ENCODE results near the gene PNLDC1.
A peak's percentile ranks its signal among the peaks of the same experiment; 100 is the strongest.

Gene PNLDC1

GRCh38 chr6:159800141-159800865 lies at the start of gene PNLDC1:
TSS of gene PNLDC1 (plus strand) at chr6:159800276. CDS start at chr6:159800308, 32 bp downstream.
- peaks cover 29% of the 10 kb centered on the region for H3K36me3 ChIP-seq (ENCODE audit: insufficient read depth, low read length)
- no peak within 1 kb of the TSS for H3K9ac ChIP-seq (ENCODE audit: low read length)
- H3K9me3 ChIP-seq (ENCODE audit: low read length): no peaks in the 10 kb centered on the region
- no peaks in the 10 kb centered on the region for H3K27me3 ChIP-seq (ENCODE audit: control insufficient read depth in 1 of 2, insufficient read depth in 2 of 2, low read length in 2 of 2)
- no peak within 1 kb of the TSS for H3K27ac ChIP-seq (ENCODE audit: low read depth, low read length)
- no peak within 1 kb of the TSS for H3K4me3 ChIP-seq (ENCODE audit: low read depth in 1 of 2, low read length in 2 of 2)
- no peaks in the 10 kb centered on the region for H3K4me1 ChIP-seq (ENCODE audit: insufficient read depth, low read length)

- Histone ChIP-seq H3K36me3 (ENCODE audit: insufficient read depth, low read length) (peaks cover 57% of the 10 kb centered on the region), H3K4me3 (ENCODE audit: low read depth in 1 of 2, low read length in 2 of 2) (no peak overlapping the region), H3K9me3 (ENCODE audit: low read length) (no peaks in the 10 kb centered on the region), H3K27ac (ENCODE audit: low read depth, low read length) (no peak overlapping the region), H3K9ac (ENCODE audit: low read length) (no peak overlapping the region), H3K4me1 (ENCODE audit: insufficient read depth, low read length) (no peaks in the 10 kb centered on the region), H3K27me3 (ENCODE audit: control insufficient read depth in 1 of 2, insufficient read depth in 2 of 2, low read length in 2 of 2) (no peaks in the 10 kb centered on the region)
Observed at GRCh38 chr6:159751448-159751847, 48.6 kb upstream of the PNLDC1 start.

DNA sequence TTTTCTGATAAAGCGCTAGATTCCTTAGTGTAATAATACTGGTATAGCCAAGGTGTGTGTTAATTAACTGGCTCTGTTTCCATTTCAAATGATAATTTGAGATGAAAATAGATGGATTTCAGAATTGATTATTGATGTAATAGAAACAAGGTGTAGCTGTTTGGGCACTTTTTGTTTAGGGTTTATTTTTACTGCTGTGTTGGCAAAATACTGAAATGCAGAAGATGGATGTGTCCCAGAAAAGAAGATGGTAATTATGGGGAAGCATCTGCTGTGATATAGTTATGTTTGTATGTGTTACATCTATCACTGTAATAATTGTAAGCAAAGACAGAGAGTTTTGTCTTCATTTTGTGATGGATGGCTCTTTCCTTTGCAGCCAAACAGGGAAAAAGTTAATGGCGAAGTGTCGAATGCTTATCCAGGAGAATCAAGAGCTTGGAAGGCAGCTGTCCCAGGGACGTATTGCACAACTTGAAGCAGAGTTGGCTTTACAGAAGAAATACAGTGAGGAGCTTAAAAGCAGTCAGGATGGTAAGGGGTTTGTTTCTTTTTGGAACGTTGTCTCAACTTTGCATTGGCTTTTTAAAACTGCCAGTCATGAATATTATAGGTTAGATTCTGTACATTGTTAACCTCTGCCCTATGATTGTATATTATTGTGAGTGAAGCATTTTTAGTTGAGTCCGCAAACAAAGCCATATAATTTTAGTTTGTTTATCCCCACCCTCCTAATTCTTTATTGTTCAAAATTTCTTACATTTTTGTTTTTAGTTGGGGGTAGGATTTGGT lies 46.8 kb upstream of the PNLDC1 start:
- no peaks in the 10 kb centered on the region for H3K27me3 ChIP-seq (ENCODE audit: control insufficient read depth in 1 of 2, insufficient read depth in 2 of 2, low read length in 2 of 2)

DNA sequence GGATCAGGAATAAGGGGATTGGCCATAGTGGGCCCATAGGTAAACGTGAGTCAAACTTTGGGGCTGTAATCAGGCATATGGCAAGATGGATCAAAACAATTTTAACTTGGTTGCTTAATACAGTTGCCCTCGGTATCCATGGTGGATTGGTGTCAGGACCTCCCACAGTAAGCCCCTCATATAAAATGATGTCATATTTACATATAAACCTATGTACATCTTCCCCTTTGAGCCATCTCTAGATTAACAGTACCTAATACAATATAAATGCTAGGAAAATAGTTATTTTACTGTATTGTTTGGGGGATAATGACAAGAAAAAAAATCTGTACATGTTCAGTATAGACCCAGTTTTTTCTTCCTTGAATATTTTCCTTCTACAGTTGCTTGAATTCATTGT lies 45.7 kb upstream of the PNLDC1 start:
- Histone ChIP-seq H3K9me3 (ENCODE audit: low read length) (no peaks in the 10 kb centered on the region), H3K27me3 (ENCODE audit: control insufficient read depth in 1 of 2, insufficient read depth in 2 of 2, low read length in 2 of 2) (no peaks in the 10 kb centered on the region), H3K27ac (ENCODE audit: low read depth, low read length) (no peak overlapping the region), H3K4me3 (ENCODE audit: low read depth in 1 of 2, low read length in 2 of 2) (no peak overlapping the region), H3K9ac (ENCODE audit: low read length) (no peak overlapping the region), H3K36me3 (ENCODE audit: insufficient read depth, low read length) (peaks cover 64% of the 10 kb centered on the region), H3K4me1 (ENCODE audit: insufficient read depth, low read length) (no peaks in the 10 kb centered on the region)

More for the DNA sequence above, 46.8 kb upstream of the PNLDC1 start:
- Histone ChIP-seq H3K36me3 (ENCODE audit: insufficient read depth, low read length) (peaks cover 67% of the 10 kb centered on the region), H3K27ac (ENCODE audit: low read depth, low read length) (no peak overlapping the region), H3K4me3 (ENCODE audit: low read depth in 1 of 2, low read length in 2 of 2) (no peak overlapping the region), H3K9ac (ENCODE audit: low read length) (no peak overlapping the region), H3K4me1 (ENCODE audit: insufficient read depth, low read length) (no peaks in the 10 kb centered on the region), H3K9me3 (ENCODE audit: low read length) (no peaks in the 10 kb centered on the region)

DNA sequence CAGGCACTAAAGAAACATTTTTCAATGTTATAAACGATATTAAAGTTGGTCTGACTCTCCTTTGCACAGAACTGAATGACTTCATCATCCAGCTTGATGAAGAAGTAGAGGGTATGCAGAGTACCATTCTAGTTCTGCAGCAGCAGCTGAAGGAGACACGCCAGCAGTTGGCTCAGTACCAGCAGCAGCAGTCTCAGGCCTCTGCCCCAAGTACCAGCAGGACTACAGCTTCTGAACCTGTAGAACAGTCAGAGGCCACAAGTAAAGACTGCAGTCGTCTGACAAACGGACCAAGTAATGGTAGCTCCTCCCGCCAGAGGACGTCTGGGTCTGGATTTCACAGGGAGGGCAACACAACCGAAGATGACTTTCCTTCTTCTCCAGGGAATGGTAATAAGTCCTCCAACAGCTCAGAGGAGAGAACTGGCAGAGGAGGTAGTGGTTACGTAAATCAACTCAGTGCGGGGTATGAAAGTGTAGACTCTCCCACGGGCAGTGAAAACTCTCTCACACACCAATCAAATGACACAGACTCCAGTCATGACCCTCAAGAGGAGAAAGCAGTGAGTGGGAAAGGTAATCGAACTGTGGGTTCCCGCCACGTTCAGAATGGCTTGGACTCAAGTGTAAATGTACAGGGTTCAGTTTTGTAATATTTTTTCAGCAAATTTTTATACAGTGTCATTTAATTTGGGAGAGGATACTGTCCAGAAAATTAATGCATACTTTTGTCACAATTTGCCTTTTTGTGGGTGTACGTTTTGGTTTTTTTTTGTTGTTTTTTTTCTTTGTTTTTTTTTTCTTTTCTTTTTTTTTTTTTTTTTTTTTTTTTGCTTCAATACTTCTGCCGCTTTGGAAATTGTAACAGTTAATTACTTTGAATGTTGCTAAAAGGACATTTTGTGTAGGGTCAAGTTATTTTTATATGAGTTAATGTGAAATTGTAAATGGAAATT lies 44.8 kb upstream of the PNLDC1 start:
- Histone ChIP-seq H3K9ac (ENCODE audit: low read length) (no peak overlapping the region), H3K36me3 (ENCODE audit: insufficient read depth, low read length) (peaks cover 64% of the 10 kb centered on the region), H3K27me3 (ENCODE audit: control insufficient read depth in 1 of 2, insufficient read depth in 2 of 2, low read length in 2 of 2) (no peaks in the 10 kb centered on the region)

DNA sequence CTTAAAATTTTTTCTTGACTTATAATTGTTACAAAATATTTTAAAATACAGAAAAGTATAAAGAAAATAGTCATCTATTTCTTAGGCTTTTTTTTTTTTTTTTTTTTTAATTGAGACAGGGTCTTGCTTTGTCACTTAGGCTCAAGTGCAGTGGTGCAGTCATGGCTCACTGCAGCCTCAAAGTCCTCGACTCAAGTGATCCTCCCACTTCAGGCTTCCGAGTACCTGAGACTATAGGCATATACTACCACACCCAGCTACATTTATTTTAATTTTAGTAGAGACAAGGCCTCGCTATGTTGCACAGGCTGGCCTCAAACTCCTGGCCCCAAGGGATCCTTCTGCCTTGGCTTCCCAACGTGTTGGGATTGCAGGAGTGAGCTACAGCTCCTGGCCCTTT lies 43.6 kb upstream of the PNLDC1 start:
- Histone ChIP-seq H3K9me3 (ENCODE audit: low read length) (no peaks in the 10 kb centered on the region), H3K27ac (ENCODE audit: low read depth, low read length) (no peak overlapping the region), H3K27me3 (ENCODE audit: control insufficient read depth in 1 of 2, insufficient read depth in 2 of 2, low read length in 2 of 2) (no peaks in the 10 kb centered on the region), H3K4me3 (ENCODE audit: low read depth in 1 of 2, low read length in 2 of 2) (no peak overlapping the region), H3K9ac (ENCODE audit: low read length) (no peak overlapping the region), H3K36me3 (ENCODE audit: insufficient read depth, low read length) (peaks cover 62% of the 10 kb centered on the region), H3K4me1 (ENCODE audit: insufficient read depth, low read length) (peaks cover 10% of the 10 kb centered on the region)

More for the DNA sequence above, 44.8 kb upstream of the PNLDC1 start:
- Histone ChIP-seq H3K27ac (ENCODE audit: low read depth, low read length) (no peak overlapping the region), H3K4me3 (ENCODE audit: low read depth in 1 of 2, low read length in 2 of 2) (no peak overlapping the region), H3K4me1 (ENCODE audit: insufficient read depth, low read length) (no peaks in the 10 kb centered on the region), H3K9me3 (ENCODE audit: low read length) (no peaks in the 10 kb centered on the region)

GRCh38 chr6:159758031-159759001 lies 41.8 kb upstream of the PNLDC1 start:
- Histone ChIP-seq H3K27me3 (ENCODE audit: control insufficient read depth in 1 of 2, insufficient read depth in 2 of 2, low read length in 2 of 2) (no peaks in the 10 kb centered on the region), H3K4me1 (ENCODE audit: insufficient read depth, low read length) (peaks cover 18% of the 10 kb centered on the region), H3K4me3 (ENCODE audit: low read depth in 1 of 2, low read length in 2 of 2) (no peak overlapping the region), H3K9ac (ENCODE audit: low read length) (no peak overlapping the region), H3K27ac (ENCODE audit: low read depth, low read length) (no peak overlapping the region), H3K36me3 (ENCODE audit: insufficient read depth, low read length) (peaks cover 44% of the 10 kb centered on the region), H3K9me3 (ENCODE audit: low read length) (no peaks in the 10 kb centered on the region)

DNA sequence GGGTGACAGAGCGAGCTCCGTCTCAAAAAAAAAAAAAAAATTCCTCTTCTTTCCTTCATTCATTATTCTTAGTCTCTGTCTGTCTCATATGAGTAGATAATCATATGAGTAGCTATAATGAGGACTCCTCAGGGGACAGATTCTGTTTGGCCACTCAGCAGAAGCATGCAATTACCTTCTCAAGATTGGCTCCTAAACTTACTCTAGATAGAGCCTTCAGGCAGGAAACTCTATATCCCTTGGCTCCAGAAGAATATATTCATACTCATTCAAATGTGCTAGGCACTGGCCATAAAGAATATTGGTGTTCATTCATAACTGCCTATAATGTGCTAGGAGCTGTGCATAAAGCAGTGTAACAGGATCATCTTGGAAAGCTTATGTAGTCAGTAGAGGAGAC lies 40.4 kb upstream of the PNLDC1 start:
- Histone ChIP-seq H3K4me1 (ENCODE audit: insufficient read depth, low read length) (peaks cover 18% of the 10 kb centered on the region), H3K27ac (ENCODE audit: low read depth, low read length) (no peak overlapping the region), H3K36me3 (ENCODE audit: insufficient read depth, low read length) (peaks cover 34% of the 10 kb centered on the region)

DNA sequence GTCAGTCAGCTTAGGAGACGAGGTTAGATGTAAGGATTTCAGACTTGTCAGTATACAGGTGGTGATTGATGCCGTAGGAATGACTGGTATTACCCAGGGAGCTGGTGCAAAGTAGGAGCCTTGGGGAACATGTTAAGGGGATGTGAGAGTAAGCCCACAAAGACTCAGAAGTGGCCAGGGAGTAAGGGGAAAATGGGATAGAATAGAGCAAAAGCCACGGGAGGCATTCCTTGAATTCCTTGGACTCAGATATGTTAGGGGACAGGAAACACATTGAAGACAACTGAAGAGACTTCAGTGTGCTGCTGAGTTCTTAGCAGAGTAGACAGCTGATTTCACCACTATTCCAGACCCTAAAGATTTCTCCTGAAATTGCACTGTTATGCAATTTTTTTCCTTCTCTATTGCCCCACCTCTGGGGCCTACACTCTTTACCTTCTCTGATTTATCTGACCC lies 39.4 kb upstream of the PNLDC1 start:
- peak overlapping the region; percentile 91 for H3K9ac ChIP-seq (ENCODE audit: low read length)
- peak overlapping the region; percentile 59 to 95 for H3K4me3 ChIP-seq (ENCODE audit: low read depth in 1 of 2, low read length in 2 of 2)
- H3K9me3 ChIP-seq (ENCODE audit: low read length): no peaks in the 10 kb centered on the region
- H3K4me1 ChIP-seq (ENCODE audit: insufficient read depth, low read length): peaks cover 18% of the 10 kb centered on the region
- no peaks in the 10 kb centered on the region for H3K27me3 ChIP-seq (ENCODE audit: control insufficient read depth in 1 of 2, insufficient read depth in 2 of 2, low read length in 2 of 2)
- peak overlapping the region; percentile 93 for H3K27ac ChIP-seq (ENCODE audit: low read depth, low read length)
- peaks cover 26% of the 10 kb centered on the region for H3K36me3 ChIP-seq (ENCODE audit: insufficient read depth, low read length)

More for the DNA sequence above, 40.4 kb upstream of the PNLDC1 start:
- Histone ChIP-seq H3K4me3 (ENCODE audit: low read depth in 1 of 2, low read length in 2 of 2) (no peak overlapping the region), H3K9ac (ENCODE audit: low read length) (no peak overlapping the region), H3K27me3 (ENCODE audit: control insufficient read depth in 1 of 2, insufficient read depth in 2 of 2, low read length in 2 of 2) (no peaks in the 10 kb centered on the region), H3K9me3 (ENCODE audit: low read length) (no peaks in the 10 kb centered on the region)

DNA sequence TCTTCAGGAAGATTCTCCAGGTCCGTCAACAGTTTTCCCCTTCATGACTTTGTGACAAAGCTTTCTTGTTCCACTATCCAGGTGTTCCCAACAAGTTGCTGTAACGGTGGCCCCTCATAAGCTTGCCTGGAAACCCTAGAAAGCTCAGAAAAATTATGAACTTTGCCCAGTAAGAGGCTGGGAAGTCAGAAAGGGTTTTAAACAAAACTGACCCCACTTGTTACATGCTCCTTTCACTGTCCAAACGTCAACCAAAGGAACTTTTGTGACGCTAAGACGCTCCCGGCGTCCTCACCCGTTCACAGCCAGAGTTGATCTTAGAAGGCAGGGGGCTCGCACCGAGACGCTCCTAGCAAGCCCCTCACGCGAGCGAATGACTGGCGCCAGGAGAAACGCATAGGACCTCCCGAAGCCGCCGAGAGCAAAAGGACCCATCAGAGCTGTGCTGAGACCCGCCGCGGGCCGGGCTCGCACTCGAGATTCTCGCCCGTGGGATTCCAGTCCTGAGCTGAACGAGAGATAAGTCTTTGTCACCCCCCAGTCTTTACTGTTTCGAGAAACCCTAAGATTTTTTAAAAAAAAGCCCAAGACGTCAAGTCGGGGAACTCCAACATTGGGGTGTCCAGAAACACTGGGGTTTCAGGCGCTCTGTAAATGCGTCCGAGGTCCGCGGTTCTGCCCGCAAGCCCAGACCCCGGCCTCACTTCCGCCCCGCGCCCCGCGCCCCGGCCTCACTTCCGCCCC lies 38.8 kb upstream of the PNLDC1 start:
- Histone ChIP-seq H3K4me1 (ENCODE audit: insufficient read depth, low read length) (peaks cover 18% of the 10 kb centered on the region), H3K27me3 (ENCODE audit: control insufficient read depth in 1 of 2, insufficient read depth in 2 of 2, low read length in 2 of 2) (no peaks in the 10 kb centered on the region), H3K4me3 (ENCODE audit: low read depth in 1 of 2, low read length in 2 of 2) (peak overlapping the region; percentile 59 to 95), H3K36me3 (ENCODE audit: insufficient read depth, low read length) (peaks cover 20% of the 10 kb centered on the region), H3K9me3 (ENCODE audit: low read length) (no peaks in the 10 kb centered on the region), H3K9ac (ENCODE audit: low read length) (peak overlapping the region; percentile 91), H3K27ac (ENCODE audit: low read depth, low read length) (peak overlapping the region; percentile 93)
